Astrocyte of the cerebellum (primary cell): ENCODE data around the gene C2CD2.

Experiments used
- DNase-seq: peaks from one replicate; pipeline ENCODE4 v3.0.0-alpha.2; 2011; ENCODE audit warnings: low read depth
- H3K4me3 ChIP-seq: 2 replicates; pipeline ENCODE4 v1.5.1; 2011; ENCODE audit warnings: mild to moderate bottlenecking, low read depth, low read length, moderate library complexity
- CTCF ChIP-seq: IDR thresholded peaks from 2 replicates; pipeline ENCODE4 v1.5.1; 2012; ENCODE audit warnings: low read length, low read depth, moderate library complexity, mild to moderate bottlenecking; ENCODE audit errors: missing control alignments
- in situ Hi-C: cut with HindIII; loops from 2 replicates; pipeline ENCODE4 v1.10.0; 2017; ENCODE audit warnings: low sequenced_read_pairs

The C2CD2 gene

GRCh38 chr21:41971891-41972290, 18.1 kb upstream of the C2CD2 start:
- no peak overlapping the region for H3K4me3 ChIP-seq
- no peak for TF ChIP-seq CTCF
- DNase-seq, result no peak
- in situ Hi-C loops, result no loop called here

- no peak overlapping the region for H3K4me3 ChIP-seq
- in situ Hi-C loops, result no loop called here
- TF ChIP-seq CTCF, result no peak
- no peak for DNase-seq
Measured at GRCh38 chr21:41970751-41971653, 17.2 kb upstream of the C2CD2 start.

- no peak for TF ChIP-seq CTCF
- no peak for DNase-seq
- no peak overlapping the region for H3K4me3 ChIP-seq
- in situ Hi-C loops, result no loop called here
Measured at GRCh38 chr21:41970106-41970391, 16.2 kb upstream of the C2CD2 start.

- no peak for TF ChIP-seq CTCF
- in situ Hi-C loops, result no loop called here
- H3K4me3 ChIP-seq, result no peak overlapping the region
- DNase-seq, result no peak
Measured at GRCh38 chr21:41967708-41968107, 13.9 kb upstream of the C2CD2 start.

GRCh38 chr21:41966872-41967621, 13.2 kb upstream of the C2CD2 start:
- no peak overlapping the region for H3K4me3 ChIP-seq
- TF ChIP-seq CTCF, result no peak
- no peak for DNase-seq
- in situ Hi-C loops, result no loop called here

- TF ChIP-seq CTCF, result no peak
- no peak overlapping the region for H3K4me3 ChIP-seq
- in situ Hi-C loops, result no loop called here
- DNase-seq, result no peak
Measured at GRCh38 chr21:41966041-41966833, 12.4 kb upstream of the C2CD2 start.
